H1 (cell line): Measurements from ENCODE around the gene SH3D19. TPM values are rescaled to one million over a fixed set of nuclear protein-coding genes. Genes with fewer than 3 reads are reported as not detected.

Source experiments
- CTCF ChIA-PET: fragments of 300-600 bp; sonication (Branson Sonifier 250); formaldehyde crosslinking; loops from one replicate; lab custom pipeline; 2021; ENCODE audit not compliant: partially characterized antibody; lab: Charles Lee
- POLR2A ChIA-PET: fragments of 300-600 bp; sonication (Branson Sonifier 250); formaldehyde crosslinking; loops from one replicate; lab custom pipeline; 2021; ENCODE audit warnings: inconsistent platforms; ENCODE audit not compliant: partially characterized antibody; lab: Charles Lee
- DNase-seq, 2 experiments: peaks; one replicate each; pipeline versions ENCODE4 v3.0.0 to v3.0.0-alpha.2; 2010 to 2022; ENCODE audit warnings: low spot score in 2 of 2, low read depth in 1 of 2, mixed read lengths in 1 of 2
- FAIRE-seq: peaks from 2 replicates; lab custom pipeline; 2011; peaks lifted over from hg19 to GRCh38; lab: Jason Lieb, UNC
- H2AFZ ChIP-seq: 2 replicates; pipeline ENCODE4 v1.8.1; 2012; ENCODE audit warnings: low read length, inconsistent platforms
- H2AK5ac ChIP-seq: 2 replicates; pipeline ENCODE4 v1.6.1; 2013; ENCODE audit warnings: low read depth, low read length
- H2BK120ac ChIP-seq: replicated peaks from 2 replicates; pipeline ENCODE3; 2013; ENCODE audit warnings: low read depth, low read length, inconsistent platforms
- H2BK12ac ChIP-seq: 2 replicates; pipeline ENCODE4 v1.6.1; 2013; ENCODE audit warnings: low read depth, low read length
- H2BK15ac ChIP-seq: 2 replicates; pipeline ENCODE4 v1.6.1; 2013; ENCODE audit warnings: low read length
- H2BK20ac ChIP-seq: 2 replicates; pipeline ENCODE4 v1.6.1; 2013; ENCODE audit warnings: low read length
- H2BK5ac ChIP-seq: 2 replicates; pipeline ENCODE4 v1.6.1; 2013; ENCODE audit warnings: low read depth, low read length
- H3K14ac ChIP-seq: 2 replicates; pipeline ENCODE4 v1.6.1; 2013; ENCODE audit warnings: inconsistent platforms; ENCODE audit not compliant: insufficient read length
- H3K18ac ChIP-seq: 2 replicates; pipeline ENCODE4 v1.6.1; 2013; ENCODE audit warnings: low read length; ENCODE audit errors: extremely low read depth
- H3K23ac ChIP-seq: 2 replicates; pipeline ENCODE4 v1.6.1; 2013; ENCODE audit warnings: inconsistent platforms; ENCODE audit not compliant: insufficient read length
- H3K23me2 ChIP-seq: 2 replicates; pipeline ENCODE4 v1.6.1; 2013; ENCODE audit warnings: low read depth, low read length
- H3K27ac ChIP-seq: 2 replicates; pipeline ENCODE4 v1.6.1; 2011; ENCODE audit warnings: low read depth, low read length, inconsistent platforms
- H3K27me3 ChIP-seq, 4 experiments: replicated peaks in 1 of 4; 1 replicate in 1 of 4; 2 replicates in 3 of 4; pipeline versions ENCODE4 v1.6.1 to v1.8.1; 2011 to 2013; ENCODE audit warnings: low read length in 3 of 4, mild to moderate bottlenecking in 3 of 4, inconsistent platforms in 2 of 4, mixed read lengths in 2 of 4, moderate library complexity in 1 of 4; ENCODE audit not compliant: control insufficient read depth in 3 of 4, insufficient read depth in 3 of 4; ENCODE audit errors: extremely low read depth in 1 of 4
- H3K36me3 ChIP-seq, 4 experiments: 2 replicates each; pipeline versions ENCODE4 v1.6.1 to v1.8.1; 2011 to 2013; ENCODE audit warnings: mild to moderate bottlenecking in 4 of 4, low read length in 3 of 4, moderate library complexity in 2 of 4, control low read depth in 1 of 4, inconsistent platforms in 1 of 4; ENCODE audit not compliant: insufficient read depth in 4 of 4, control insufficient read depth in 2 of 4
- H3K4ac ChIP-seq: replicated peaks from 2 replicates; pipeline ENCODE3; 2013; ENCODE audit warnings: low read length, low read depth, mixed read lengths, inconsistent platforms; ENCODE audit not compliant: insufficient read length
- H3K4me1 ChIP-seq, 4 experiments: replicated peaks in 1 of 4; 1 replicate in 1 of 4; 2 replicates in 3 of 4; pipeline versions ENCODE4 v1.6.1 to v1.8.1; 2011 to 2013; ENCODE audit warnings: low read length in 3 of 4, inconsistent platforms in 2 of 4, mixed read lengths in 1 of 4; ENCODE audit not compliant: insufficient read depth in 4 of 4, control insufficient read depth in 3 of 4
- H3K4me2 ChIP-seq, 2 experiments: 2 replicates each; pipeline versions ENCODE4 v1.6.1 to v1.8.1; 2011 to 2013; ENCODE audit warnings: low read depth in 2 of 2, low read length in 2 of 2, control low read depth in 1 of 2, inconsistent platforms in 1 of 2, mild to moderate bottlenecking in 1 of 2; ENCODE audit not compliant: insufficient read depth in 1 of 2
- H3K4me3 ChIP-seq, 4 experiments: fragments of 200-600, 300-600 bp in 1 of 4; sonication (generic), shearing (Covaris generic), sonication (Bioruptor Twin) in 1 of 4; 2 replicates each; pipeline versions ENCODE4 v1.5.1 to v1.8.1; 2011 to 2016; ENCODE audit warnings: low read length in 4 of 4, low read depth in 3 of 4, control low read depth in 2 of 4, inconsistent platforms in 2 of 4, mild to moderate bottlenecking in 2 of 4, mixed read lengths in 1 of 4, moderate library complexity in 1 of 4; ENCODE audit not compliant: insufficient read depth in 2 of 4; ENCODE audit errors: extremely low read depth in 1 of 4
- H3K56ac ChIP-seq: replicated peaks from 2 replicates; pipeline ENCODE3; 2013; ENCODE audit warnings: low read depth, mild to moderate bottlenecking, mixed read lengths, low read length, inconsistent platforms; ENCODE audit not compliant: insufficient read length
- H3K79me1 ChIP-seq: 2 replicates; pipeline ENCODE4 v1.6.1; 2013; ENCODE audit warnings: low read depth, low read length, control low read depth
- H3K79me2 ChIP-seq, 2 experiments: 2 replicates each; pipeline versions ENCODE4 v1.6.1 to v1.8.1; 2012 to 2013; ENCODE audit warnings: low read length in 2 of 2, mild to moderate bottlenecking in 2 of 2, inconsistent platforms in 1 of 2; ENCODE audit not compliant: insufficient read depth in 2 of 2, control insufficient read depth in 1 of 2
- H3K9ac ChIP-seq, 4 experiments: replicated peaks in 1 of 4; 1 replicate in 1 of 4; 2 replicates in 3 of 4; pipeline versions ENCODE4 v1.6.1 to v1.8.1; 2011 to 2013; ENCODE audit warnings: low read depth in 3 of 4, low read length in 3 of 4, control low read depth in 2 of 4, mild to moderate bottlenecking in 2 of 4, moderate library complexity in 2 of 4, inconsistent platforms in 1 of 4; ENCODE audit errors: extremely low read depth in 1 of 4
- H3K9me3 ChIP-seq, 2 experiments: 2 replicates each; pipeline versions ENCODE4 v1.6.1 to v1.8.1; 2012 to 2013; ENCODE audit warnings: mild to moderate bottlenecking in 2 of 2, moderate library complexity in 2 of 2, control low read depth in 1 of 2, inconsistent platforms in 1 of 2, low read depth in 1 of 2, low read length in 1 of 2, mixed read lengths in 1 of 2; ENCODE audit not compliant: insufficient read depth in 2 of 2
- H4K20me1 ChIP-seq, 2 experiments: replicated peaks in 1 of 2; 2 replicates each; pipeline versions ENCODE3 to v1.8.1; 2011 to 2013; ENCODE audit warnings: inconsistent platforms in 2 of 2, low read length in 2 of 2, mild to moderate bottlenecking in 1 of 2; ENCODE audit not compliant: insufficient read depth in 2 of 2, control insufficient read depth in 1 of 2
- H4K5ac ChIP-seq: 2 replicates; pipeline ENCODE4 v1.6.1; 2013; ENCODE audit warnings: low read length, low read depth, mixed read lengths, inconsistent platforms; ENCODE audit not compliant: insufficient read length
- H4K8ac ChIP-seq: 2 replicates; pipeline ENCODE4 v1.8.0; 2013; ENCODE audit warnings: mild to moderate bottlenecking, moderate library complexity, low read length, inconsistent platforms; ENCODE audit not compliant: insufficient read depth; ENCODE audit errors: extremely low read depth
- H4K91ac ChIP-seq: replicated peaks from 2 replicates; pipeline ENCODE3; 2013; ENCODE audit warnings: low read length, mixed read lengths, inconsistent platforms; ENCODE audit not compliant: insufficient read length
- JUND ChIP-seq: IDR thresholded peaks from 2 replicates; pipeline ENCODE4 v1.6.1; 2011; ENCODE audit warnings: mild to moderate bottlenecking, improper control_type of control experiment, low read length
- KDM1A ChIP-seq: fragments of 200-600, 300-600 bp; sonication (generic); IDR thresholded peaks from 2 replicates; pipeline ENCODE4 v1.7.1; 2016; ENCODE audit warnings: mild to moderate bottlenecking, low read length, borderline replicate concordance
- NRF1 ChIP-seq: IDR thresholded peaks from 2 replicates; pipeline ENCODE4 v1.6.1; 2011; ENCODE audit warnings: mild to moderate bottlenecking, low read depth, low read length, improper control_type of control experiment
- RAD21 ChIP-seq, 2 experiments: IDR thresholded peaks in 1 of 2; conservative IDR thresholded peaks in 1 of 2; 2 replicates each; pipeline ENCODE4 v1.6.1; 2011; ENCODE audit warnings: low read depth in 2 of 2, low read length in 2 of 2, improper control_type of control experiment in 1 of 2, inconsistent platforms in 1 of 2, mild to moderate bottlenecking in 1 of 2, moderate library complexity in 1 of 2
- YY1 ChIP-seq: IDR thresholded peaks from 2 replicates; pipeline ENCODE4 v1.6.1; 2011; ENCODE audit warnings: low read depth, mild to moderate bottlenecking, low read length
- WGBS, 2 experiments: shearing (Covaris generic) in 1 of 2; methylation state at CpG; one replicate each; pipeline versions ENCODE4 v1.1.6 to v1.1.7; 2013 to 2015; ENCODE audit warnings: low lambda C conversion rate in 2 of 2, mixed read lengths in 2 of 2, inconsistent platforms in 1 of 2, low coverage in 1 of 2, missing lambda C conversion rate in 1 of 2; ENCODE audit not compliant: insufficient replicate concordance in 2 of 2, insufficient coverage in 1 of 2, insufficient read length in 1 of 2; ENCODE audit errors: extremely low coverage in 1 of 2, missing lambda C conversion rate in 1 of 2; 5-methylcytosine and 5-hydroxymethylcytosine counted together
- polyA plus RNA-seq, 7 experiments: library from polyadenylated mRNA; depleted of rRNA in 3 of 7; stranded (reverse) in 5 of 7; unstranded in 2 of 7; fragments of >200 nt in 5 of 7; fragments of 200-250 nt in 2 of 7; gene quantifications; 1 replicate in 5 of 7; 2 replicates in 1 of 7; 4 replicates in 1 of 7; pipeline versions ENCODE4 v1.2.1 to v1.2.3, GENCODE V29; 2011 to 2013; ENCODE audit warnings: missing spikeins in 2 of 7, mixed read lengths in 2 of 7
- total RNA-seq: library from RNA; stranded (reverse); fragmentation: NEBNext Ultra II Directional; extraction: Animal tissue kit (Norgen Biotek cat#: 25700); gene quantifications from 2 replicates; pipeline ENCODE4 v1.2.1, GENCODE V29; 2021

Gene SH3D19
- total and polyA plus RNA-seq, 2 of the 8 experiments (the other 6 are each of a cell fraction or from before 2014, with no cell fraction given) = 11.7 to 51.3 TPM

DNA sequence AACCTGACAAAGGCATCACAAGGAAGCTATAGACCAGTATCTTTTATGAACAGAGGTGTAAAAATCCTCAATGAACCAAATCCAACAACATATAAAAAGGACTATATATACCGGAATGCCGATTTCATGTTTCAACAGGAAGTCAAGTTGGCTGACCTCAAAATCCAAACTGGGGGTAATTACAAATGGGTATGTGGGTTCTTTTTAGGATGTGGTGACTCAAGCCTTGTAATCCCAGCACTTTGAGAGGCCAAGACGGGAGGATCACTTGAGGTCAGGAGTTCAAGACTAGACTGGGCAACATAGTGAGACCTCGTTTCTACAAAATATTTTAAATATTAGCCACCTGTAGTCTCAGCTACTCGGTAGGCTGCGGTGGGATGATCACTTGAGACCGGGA, 38.0 kb downstream of the SH3D19 start:
- H4K91ac ChIP-seq = no peak overlapping the region
- H4K5ac ChIP-seq = no peak overlapping the region
- no peak overlapping the region for H3K4me3 ChIP-seq
- no peak overlapping the region for H3K4ac ChIP-seq
- no peak overlapping the region for H3K14ac ChIP-seq
- POLR2A ChIA-PET = interaction anchor here (1.1 kb wide), 1 partner anchor 9 kb away, joined by 4 read pairs; no protein-coding TSS in a partner anchor
- no peaks in the 10 kb centered on the region for H4K20me1 ChIP-seq
- WGBS, 2 experiments = 98% methylated on average over 7 of the region's 7 CpGs; no CpG with 5 or more reads in 1 of the 2 experiments
- H3K23ac ChIP-seq = no peak overlapping the region
- no peak overlapping the region for H2AFZ ChIP-seq
- peaks cover 3% of the 10 kb centered on the region; the same call in 1 of the 2 replicates for H3K23me2 ChIP-seq
- TF ChIP-seq NRF1 (no peak), KDM1A (no peak), YY1 (no peak), JUND (no peak), RAD21 (IDR thresholded peaks at IDR 0.05 in 1 of 2, conservative IDR thresholded peaks at IDR 0.05 in 1 of 2; ENCODE audit: low read depth in 2 of 2, low read length in 2 of 2) (no peak)
- TF ChIP-seq, all 59 proteins: peak for 0
- Histone ChIP-seq H3K27me3 (no peaks in the 10 kb centered on the region), H3K36me3 (no peaks in the 10 kb centered on the region; a peak in 1 of 8 replicates), H2BK120ac (no peak overlapping the region), H2AK5ac (0 out of 2 replicates have a peak overlapping the region, but pooled peaks have one; percentile 16), H4K8ac (no peak overlapping the region), H3K27ac (no peak overlapping the region), H3K4me1 (peaks cover 3 to 4% (median 3%) of the 10 kb centered on the region in 4 experiments; a peak in 4 of 7 replicates), H3K18ac (no peak overlapping the region), H2BK20ac (no peak overlapping the region), H2BK12ac (no peak overlapping the region; the same call in 1 of the 2 replicates), H3K9me3 (no peaks in the 10 kb centered on the region), H3K9ac (no peak overlapping the region), H3K4me2 (no peak overlapping the region), H2BK15ac (no peak overlapping the region), H3K79me2 (peaks cover 0 to 81% of the 10 kb centered on the region in 2 experiments; a peak in 2 of 4 replicates), H2BK5ac (no peak overlapping the region), H3K56ac (no peak overlapping the region), H3K79me1 (peaks cover 2% of the 10 kb centered on the region)
- CTCF ChIA-PET = interaction anchor here (0.7 to 0.9 kb wide), 2 partner anchors 11 to 1228 kb away, joined by 3 to 5 read pairs; partner anchors contain the start of gene PRSS48
- DNase-seq (no peak), FAIRE-seq (no peak)
